GM12878 (cell line): ENCODE data around the gene GDF15. TPM values are rescaled to one million over a fixed set of nuclear protein-coding genes. Genes with fewer than 3 reads are reported as not detected.

ENCODE experiments used
- ATAC-seq: fragments of 200-7000 bp; cut with Tn5 transposase; 3 replicates; pipeline ENCODE4 v1.9.1; 2020; ENCODE audit warnings: mild to moderate bottlenecking, moderate library complexity
- BruUV-seq: library from RNA; stranded (reverse); fragments of 400-500 nt; replicated peaks from 2 replicates; lab custom pipeline; 2021; lab: Mats Ljungman, UMichigan
- CTCF ChIA-PET: fragments of 300-600 bp; sonication (Branson Sonifier 250); formaldehyde crosslinking; extraction: SDS; loops from one replicate; lab custom pipeline; 2021; ENCODE audit warnings: inconsistent platforms; lab: Yijun Ruan, JAX
- POLR2A ChIA-PET: fragments of 350-600 bp; formaldehyde crosslinking; extraction: SDS; loops from one replicate; lab custom pipeline; 2021; ENCODE audit warnings: inconsistent platforms; lab: Charles Lee
- RAD21 ChIA-PET: fragments of 300-600 bp; sonication (Branson Sonifier 250); formaldehyde crosslinking; loops from one replicate; lab custom pipeline; 2023; ENCODE audit warnings: antibody characterized with exemption; ENCODE audit not compliant: unreplicated experiment; lab: Charles Lee
- SMC1A ChIA-PET: fragments of 300-600 bp; sonication (Branson Sonifier 250); formaldehyde crosslinking; loops from one replicate; lab custom pipeline; 2023; ENCODE audit not compliant: unreplicated experiment, uncharacterized antibody; lab: Charles Lee
- DNase-seq: peaks from one replicate; pipeline ENCODE4 v3.0.0-alpha.2; 2011; ENCODE audit warnings: low read depth, low spot score
- FAIRE-seq: peaks from 3 replicates; lab custom pipeline; 2011; peaks lifted over from hg19 to GRCh38; lab: Jason Lieb, UNC
- H2AFZ ChIP-seq: 2 replicates; pipeline ENCODE4 v1.6.0; 2011; ENCODE audit warnings: low read depth, low read length, control low read depth; ENCODE audit not compliant: control insufficient read depth
- H3K27ac ChIP-seq: 2 replicates; pipeline ENCODE4 v1.5.1; 2011; ENCODE audit warnings: control low read depth; ENCODE audit not compliant: control insufficient read depth, insufficient read depth
- H3K27me3 ChIP-seq, 2 experiments: replicated peaks in 1 of 2; 2 replicates each; pipeline versions ENCODE4 v1.6.0 to v1.6.1; 2011; ENCODE audit warnings: low read length in 1 of 2; ENCODE audit not compliant: control insufficient read depth in 2 of 2, insufficient read depth in 2 of 2
- H3K36me3 ChIP-seq, 2 experiments: 2 replicates each; pipeline ENCODE4 v1.5.1; 2011; ENCODE audit warnings: low read length in 1 of 2; ENCODE audit not compliant: control insufficient read depth in 2 of 2, insufficient read depth in 2 of 2
- H3K4me1 ChIP-seq: 2 replicates; pipeline ENCODE4 v1.6.1; 2011; ENCODE audit warnings: mild to moderate bottlenecking, low read length, moderate library complexity, mixed read lengths; ENCODE audit not compliant: control insufficient read depth, insufficient read depth
- H3K4me2 ChIP-seq: 2 replicates; pipeline ENCODE4 v1.6.0; 2011; ENCODE audit warnings: control low read depth; ENCODE audit not compliant: control insufficient read depth, insufficient read depth
- H3K4me3 ChIP-seq: fragments of 200-600 bp; sonication (generic); 2 replicates; pipeline ENCODE4 v1.5.1; 2016
- H3K79me2 ChIP-seq: 2 replicates; pipeline ENCODE4 v1.6.0; 2011; ENCODE audit warnings: low read length; ENCODE audit not compliant: control insufficient read depth, insufficient read depth
- H3K9ac ChIP-seq: 2 replicates; pipeline ENCODE4 v1.8.0; 2011; ENCODE audit warnings: low read length, control low read depth, mixed read lengths; ENCODE audit not compliant: control insufficient read depth, insufficient read depth
- H3K9me3 ChIP-seq: replicated peaks from 3 replicates; pipeline ENCODE4 v1.5.1; 2011; ENCODE audit warnings: mild to moderate bottlenecking, low read length; ENCODE audit not compliant: control insufficient read depth, insufficient read depth
- H4K20me1 ChIP-seq: 2 replicates; pipeline ENCODE4 v1.6.0; 2011; ENCODE audit not compliant: control insufficient read depth, insufficient read depth
- ATF3 ChIP-seq: IDR thresholded peaks from 2 replicates; pipeline ENCODE4 v1.6.1; 2011; ENCODE audit warnings: low read depth, mild to moderate bottlenecking, low read length, moderate library complexity, borderline replicate concordance; ENCODE audit errors: extremely low read depth
- CHD4 ChIP-seq: fragments of 200-600 bp; sonication (generic); IDR thresholded peaks from 2 replicates; pipeline ENCODE4 v1.6.1; 2016; ENCODE audit warnings: mild to moderate bottlenecking
- EP300 ChIP-seq, 2 experiments: fragments of 150-350 bp in 1 of 2; IDR thresholded peaks; 2 replicates each; pipeline ENCODE4 v1.6.1; 2011 to 2012; ENCODE audit warnings: low read depth in 2 of 2, low read length in 2 of 2, borderline replicate concordance in 1 of 2, improper control_type of control experiment in 1 of 2, inconsistent platforms in 1 of 2; ENCODE audit not compliant: control insufficient read depth in 1 of 2
- ETV6 ChIP-seq, 2 experiments: fragments of 450-650 bp in 1 of 2; IDR thresholded peaks in 1 of 2; conservative IDR thresholded peaks in 1 of 2; 2 replicates each; pipeline ENCODE4 v1.6.1; 2014; ENCODE audit warnings: antibody characterized with exemption in 1 of 2, borderline replicate concordance in 1 of 2, low read depth in 1 of 2, mild to moderate bottlenecking in 1 of 2, moderate library complexity in 1 of 2
- EZH2 ChIP-seq: IDR thresholded peaks from 2 replicates; pipeline ENCODE4 v1.6.1; 2012; ENCODE audit warnings: low read depth, mild to moderate bottlenecking, control low read depth, inconsistent platforms, low read length, borderline replicate concordance; ENCODE audit not compliant: control insufficient read depth
- JUNB ChIP-seq: IDR thresholded peaks from 2 replicates; pipeline ENCODE4 v1.6.1; 2016; ENCODE audit warnings: antibody characterized with exemption, mild to moderate bottlenecking
- KDM1A ChIP-seq: fragments of 200-600 bp; sonication (generic); IDR thresholded peaks from 2 replicates; pipeline ENCODE4 v1.6.1; 2016; ENCODE audit warnings: borderline replicate concordance
- MYB ChIP-seq: fragments of 150-350 bp; IDR thresholded peaks from 2 replicates; pipeline ENCODE4 v1.6.1; 2014; ENCODE audit warnings: mild to moderate bottlenecking, low read depth, low read length, borderline replicate concordance
- NFXL1 ChIP-seq: fragments of 450-650 bp; IDR thresholded peaks from 2 replicates; pipeline ENCODE4 v1.6.1; 2017; ENCODE audit warnings: antibody characterized with exemption, mild to moderate bottlenecking, borderline replicate concordance
- NFYB ChIP-seq: IDR thresholded peaks from 2 replicates; pipeline ENCODE4 v1.6.1; 2011; ENCODE audit warnings: low read depth, mild to moderate bottlenecking, low read length, improper control_type of control experiment, moderate library complexity; ENCODE audit not compliant: insufficient read depth
- RBBP5 ChIP-seq: fragments of 200-600 bp; sonication (generic); conservative IDR thresholded peaks from 2 replicates; pipeline ENCODE4 v1.6.1; 2016
- RFX5 ChIP-seq: IDR thresholded peaks from 2 replicates; pipeline ENCODE4 v1.6.1; 2011; ENCODE audit warnings: low read depth, low read length, improper control_type of control experiment
- SIX5 ChIP-seq: IDR thresholded peaks from 2 replicates; pipeline ENCODE4 v1.6.1; 2011; ENCODE audit warnings: mild to moderate bottlenecking, low read depth, low read length, moderate library complexity; ENCODE audit not compliant: severe bottlenecking
- SMAD5 ChIP-seq: IDR thresholded peaks from 2 replicates; pipeline ENCODE4 v1.6.1; 2016; ENCODE audit warnings: antibody characterized with exemption, low read depth
- SUPT20H ChIP-seq: IDR thresholded peaks from 2 replicates; pipeline ENCODE4 v1.6.1; 2011; ENCODE audit warnings: low read depth, mild to moderate bottlenecking, low read length, moderate library complexity, borderline replicate concordance; ENCODE audit not compliant: control insufficient read depth
- TCF12 ChIP-seq: IDR thresholded peaks from 2 replicates; pipeline ENCODE4 v1.6.1; 2011; ENCODE audit warnings: low read depth, mild to moderate bottlenecking, low read length
- TCF3 ChIP-seq: IDR thresholded peaks from 2 replicates; pipeline ENCODE4 v1.6.1; 2012; ENCODE audit warnings: low read depth, mild to moderate bottlenecking, low read length, borderline replicate concordance; ENCODE audit not compliant: insufficient read depth
- ZBTB33 ChIP-seq: fragments of 450-650 bp; IDR thresholded peaks from 2 replicates; pipeline ENCODE4 v1.6.1; 2017; ENCODE audit warnings: mild to moderate bottlenecking
- WGBS: methylation state at CpG from one replicate; pipeline ENCODE4 v1.1.6; 2016; ENCODE audit warnings: low lambda C conversion rate; ENCODE audit not compliant: insufficient replicate concordance, insufficient coverage; ENCODE audit errors: missing lambda C conversion rate; 5-methylcytosine and 5-hydroxymethylcytosine counted together
- in situ Hi-C: fragments of 300-500 bp; cut with MboI; formaldehyde crosslinking; loops from 9 replicates; pipeline ENCODE4 v1.14.3; 2018; ENCODE audit warnings: mixed read lengths
- intact Hi-C: fragments of 100-400 bp; cut with micrococcal nuclease; formaldehyde crosslinking; loops from one replicate; pipeline ENCODE4 v1.14.2; 2022; ENCODE audit not compliant: unreplicated experiment
- polyA plus RNA-seq, 11 experiments: library from polyadenylated mRNA; depleted of rRNA in 4 of 11; unstranded in 6 of 11; stranded (reverse) in 5 of 11; fragments of >200 nt; fragmentation: Nextera tagmentation in 4 of 11; fragmentation: Illumina TruSeq in 1 of 11; extraction: Ambion mirVana in 4 of 11; extraction: Trizol in 1 of 11; gene quantifications; 1 replicate in 1 of 11; 2 replicates in 10 of 11; pipeline versions ENCODE4 v1.2.1 to v1.2.3, GENCODE V29; 2011 to 2016; ENCODE audit warnings: inconsistent platforms in 2 of 11, missing spikeins in 2 of 11, low read depth in 1 of 11
- total RNA-seq, 4 experiments: library from RNA; depleted of rRNA in 3 of 4; stranded (reverse); fragments of >200 nt in 3 of 4; fragmentation: Illumina TruSeq in 1 of 4; extraction: Trizol in 1 of 4; gene quantifications; 2 replicates each; pipeline versions ENCODE4 v1.2.1 to v1.2.3, GENCODE V29; 2013 to 2021

The GDF15 gene
- total and polyA plus RNA-seq, 10 of the 15 experiments (the other 5 are each of a cell fraction or from before 2014, with no cell fraction given), result 0.11 to 3.6 (median 1.6) TPM; not detected in 1

GRCh38 chr19:18406749-18407148 lies 20.8 kb downstream of the GDF15 start:
- no peak overlapping the region for H3K9ac ChIP-seq
- no peak for ATAC-seq
- peaks cover 20% of the 10 kb centered on the region for H3K4me1 ChIP-seq
- H3K79me2 ChIP-seq, result no peaks in the 10 kb centered on the region
- 69% methylated on average over 9 of the region's 9 CpGs for whole genome bisulfite sequencing
- intact Hi-C loops, result no loop called here
- POLR2A ChIA-PET, result interaction anchor here (0.9 kb wide), 1 partner anchor 126 kb away, joined by 3 read pairs; the partner anchor contains the start of gene JUND
- H2AFZ ChIP-seq, result no peak overlapping the region
- no peaks in the 10 kb centered on the region for H4K20me1 ChIP-seq
- no peaks in the 10 kb centered on the region for H3K36me3 ChIP-seq
- SMC1A ChIA-PET, result interaction anchor here (1.4 kb wide), 1 partner anchor 18 kb away, joined by 3 read pairs; no protein-coding TSS in a partner anchor
- TF ChIP-seq TCF12, result no peak
- TF ChIP-seq ZBTB33, result no peak
- no peak for TF ChIP-seq SIX5
- no peak for TF ChIP-seq RBBP5
- no peak for TF ChIP-seq SUPT20H
- TF ChIP-seq NFYB, result no peak
- TF ChIP-seq TCF3, result no peak
- TF ChIP-seq EP300 (IDR thresholded peaks at IDR 0.05; ENCODE audit: borderline replicate concordance in 1 of 2, control insufficient read depth in 1 of 2, low read depth in 2 of 2, low read length in 2 of 2), result no peak
- no peak for TF ChIP-seq KDM1A
- TF ChIP-seq RFX5, result no peak
- no peak for TF ChIP-seq CHD4
- TF ChIP-seq ETV6 (conservative IDR thresholded peaks at IDR 0.05 in 1 of 2, IDR thresholded peaks at IDR 0.05 in 1 of 2; ENCODE audit: borderline replicate concordance in 1 of 2, low read depth in 1 of 2), result no peak
- no peak for TF ChIP-seq MYB
- TF ChIP-seq SMAD5, result no peak
- TF ChIP-seq EZH2, result no peak
- TF ChIP-seq NFXL1, result no peak
- TF ChIP-seq ATF3, result no peak
- TF ChIP-seq JUNB, result no peak
- in situ Hi-C loops, result loop anchor here (5.0 kb wide), 2 partner anchors 64 to 129 kb away; partner anchors contain the start of gene PGPEP1
- H3K4me2 ChIP-seq, result no peak overlapping the region
- no peak for FAIRE-seq
- BruUV-seq, result no TSS peak
- RAD21 ChIA-PET, result interaction anchor here (1.2 to 2.1 kb wide), 2 partner anchors 17 to 58 kb away, joined by 3 to 5 read pairs; no protein-coding TSS in a partner anchor
- no peaks in the 10 kb centered on the region for H3K9me3 ChIP-seq
- H3K4me3 ChIP-seq, result no peak overlapping the region
- CTCF ChIA-PET, result interaction anchor here (1.2 to 7.7 kb wide), 2 partner anchors 17 to 127 kb away, joined by 4 to 144 read pairs; partner anchors contain the start of gene GDF15
- no peak for DNase-seq
- H3K27me3 ChIP-seq, result no peaks in the 10 kb centered on the region
- H3K27ac ChIP-seq, result no peak overlapping the region
